ENCODE data around the gene ZSWIM7. TPM values are rescaled to one million over a fixed set of nuclear protein-coding genes. Genes with fewer than 3 reads are reported as not detected.
"Not testable (repeated sequence)": the region's sequence is repeated elsewhere in the genome, so short reads cannot be mapped to it uniquely, and the experiment has no call there.

The ZSWIM7 gene
- polyA plus RNA-seq, 3 donors: 41.5 to 59.8 (median 57.1) TPM

GRCh38 chr17:15936481-15936880, 63.0 kb downstream of the ZSWIM7 start:
- DNase-seq: not testable (repeated sequence)

GRCh38 chr17:15935891-15936290, 63.6 kb downstream of the ZSWIM7 start:
- DNase-seq: no peak

GRCh38 chr17:15934866-15935265, 64.6 kb downstream of the ZSWIM7 start:
- DNase-seq: no peak

GRCh38 chr17:15931394-15931793, 68.1 kb downstream of the ZSWIM7 start:
- DNase-seq: no peak

- no peak for DNase-seq
These were observed 69.1 kb downstream of the ZSWIM7 start for GRCh38 chr17:15930426-15930825.

- DNase-seq: no peak
These were observed 69.6 kb downstream of the ZSWIM7 start for GRCh38 chr17:15929941-15930340.

- no peak for DNase-seq
These were observed 71.2 kb downstream of the ZSWIM7 start for GRCh38 chr17:15928286-15928785.

Other genes starting within 250 kb of the ZSWIM7 start
- 1 to 10 TPM; 1.3 to 7.9 (median 4.9) TPM for gene ADORA2B, start 54.6 kb downstream of the ZSWIM7 start, polyA plus RNA-seq (ENCODE audit: insufficient read length in 3 of 3)
- 10 to 100 TPM; 51.7 to 67.3 (median 64.8) TPM for gene TTC19, start 120 bp upstream of the ZSWIM7 start, polyA plus RNA-seq (ENCODE audit: insufficient read length in 3 of 3)
- 100 to 1,000 TPM; 102 to 117 (median 112) TPM for gene NCOR1, start 215.8 kb upstream of the ZSWIM7 start, polyA plus RNA-seq (ENCODE audit: insufficient read length in 3 of 3)
- 10 to 100 TPM; 22.0 to 44.5 (median 41.7) TPM for gene PIGL, start 217.5 kb upstream of the ZSWIM7 start, polyA plus RNA-seq (ENCODE audit: insufficient read length in 3 of 3)

Measured in renal pelvis (tissue), 4 donors.